IPS DF 19.7 (cell line): ENCODE measurements around the gene CBX2.
A peak's percentile ranks its signal among the peaks of the same experiment; 100 is the strongest.

ENCODE experiments used
- DNase-seq: peaks from one replicate; pipeline ENCODE4 v3.0.0-alpha.2; 2013; ENCODE audit warnings: low read depth, low spot score

CBX2 gene

DNA sequence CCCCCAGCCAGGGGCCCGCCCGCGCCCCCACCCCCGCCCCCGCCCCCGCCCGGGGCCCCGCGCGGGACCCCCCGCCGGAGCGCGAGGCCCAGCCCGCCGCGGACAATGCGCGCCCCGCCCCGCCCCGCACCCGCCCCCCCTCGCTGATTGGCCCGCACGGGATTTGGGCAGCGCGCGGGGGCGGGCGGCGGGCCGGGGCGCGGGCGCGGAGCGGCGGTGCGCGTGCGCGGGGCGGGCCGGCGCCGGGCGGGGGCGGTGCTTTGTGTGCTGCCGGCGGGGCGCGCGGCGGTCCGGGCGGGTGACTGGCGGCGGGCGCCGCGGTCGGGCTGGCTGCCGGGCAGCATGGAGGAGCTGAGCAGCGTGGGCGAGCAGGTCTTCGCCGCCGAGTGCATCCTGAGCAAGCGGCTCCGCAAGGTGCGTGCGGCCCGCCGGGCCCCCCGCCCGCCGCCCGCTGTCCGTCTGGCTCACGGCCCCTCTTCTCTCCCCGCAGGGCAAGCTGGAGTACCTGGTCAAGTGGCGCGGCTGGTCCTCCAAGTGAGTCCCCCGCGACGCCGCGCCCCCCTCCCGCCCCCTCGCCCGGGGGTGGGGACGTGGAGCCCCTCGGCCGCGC lies at the start of gene CBX2:
Gene CBX2, plus strand, starts transcription at position 255 of the 610 bp plus-strand sequence. Its CDS starts 88 bp downstream, at position 343.
- no peak for DNase-seq

DNA sequence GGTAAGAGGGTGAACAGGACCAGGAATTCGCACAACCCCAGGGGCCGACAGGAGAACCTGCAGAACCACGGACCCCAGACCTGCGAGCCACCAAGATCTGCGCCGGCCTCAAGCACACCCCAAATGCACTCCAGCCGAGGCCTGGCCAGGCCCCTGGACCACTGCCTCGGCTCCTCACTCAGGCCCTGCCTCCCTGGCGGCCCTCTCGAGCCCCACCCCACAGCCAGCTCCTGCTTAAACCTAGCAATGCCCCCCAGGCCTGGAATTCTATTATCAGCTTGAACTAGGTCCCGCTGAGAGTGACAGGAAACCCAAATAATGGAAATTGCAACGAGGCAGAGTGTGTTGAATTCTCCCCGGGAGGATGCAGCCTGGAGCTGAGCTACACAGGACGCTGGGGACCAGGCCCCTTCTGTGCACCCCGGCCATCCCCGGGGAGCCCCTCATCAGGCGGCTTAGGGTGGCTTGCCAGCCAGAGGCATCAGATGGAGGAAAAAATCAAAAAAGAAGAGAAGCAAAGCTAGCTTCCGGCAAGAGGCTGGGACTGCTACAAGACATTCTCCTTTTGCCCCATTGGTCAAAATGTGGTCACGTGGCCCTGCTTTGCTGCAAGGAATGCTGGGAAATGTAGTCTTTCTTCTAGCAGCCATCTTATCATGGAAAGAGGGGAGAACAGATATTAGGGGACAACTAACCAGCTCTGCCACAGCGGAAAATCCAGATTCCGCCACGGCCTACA lies 49.6 kb upstream of the CBX2 start:
- DNase-seq: peak; percentile 82

DNA sequence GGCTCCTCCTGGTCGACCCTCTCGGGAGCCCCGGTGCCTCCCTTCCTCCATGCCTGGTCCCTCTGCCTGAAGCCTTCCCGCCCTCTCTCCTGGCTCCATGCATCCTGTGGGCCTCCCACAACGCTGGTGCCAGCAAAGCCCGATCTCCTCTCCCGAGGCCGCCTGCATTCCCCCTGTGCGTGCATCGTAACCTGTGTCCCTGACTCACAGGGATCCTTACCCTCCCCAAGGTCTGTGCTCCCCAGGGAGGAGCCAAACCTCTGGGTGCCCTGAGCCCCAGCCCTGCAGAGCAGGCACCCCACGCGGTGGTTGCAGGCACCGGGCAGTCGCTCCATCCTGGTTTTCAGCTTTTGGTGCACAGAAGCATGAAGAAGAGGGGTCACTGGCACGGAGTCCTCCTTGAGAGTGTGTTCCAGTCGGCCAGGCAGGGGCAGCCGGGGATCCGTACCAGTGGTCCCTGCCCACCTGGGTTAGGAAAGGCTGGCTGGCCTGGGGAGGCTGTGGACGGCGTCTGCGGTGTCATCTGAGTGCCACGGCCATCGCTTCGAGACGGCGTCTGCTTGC lies 49.0 kb upstream of the CBX2 start:
- DNase-seq: no peak

DNA sequence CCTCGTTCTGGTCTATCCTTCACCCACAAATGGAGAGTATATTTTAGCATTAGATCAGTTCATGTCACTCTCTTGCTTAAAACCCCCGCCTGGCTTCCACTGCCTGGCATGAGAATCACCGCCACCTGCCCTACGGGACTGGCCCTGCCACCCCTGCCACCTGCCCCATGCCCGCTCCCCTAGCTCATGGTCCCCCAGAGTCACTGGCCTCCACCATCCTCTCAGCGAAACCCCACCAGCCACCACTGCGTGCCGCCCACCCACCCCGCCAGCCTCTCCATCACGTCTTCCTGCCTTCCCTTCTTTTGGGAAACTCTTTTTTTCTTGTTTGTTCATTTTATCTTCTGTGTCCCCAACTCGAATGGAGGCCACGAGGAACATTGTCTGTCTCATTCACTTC lies 48.2 kb upstream of the CBX2 start:
- no peak for DNase-seq

DNA sequence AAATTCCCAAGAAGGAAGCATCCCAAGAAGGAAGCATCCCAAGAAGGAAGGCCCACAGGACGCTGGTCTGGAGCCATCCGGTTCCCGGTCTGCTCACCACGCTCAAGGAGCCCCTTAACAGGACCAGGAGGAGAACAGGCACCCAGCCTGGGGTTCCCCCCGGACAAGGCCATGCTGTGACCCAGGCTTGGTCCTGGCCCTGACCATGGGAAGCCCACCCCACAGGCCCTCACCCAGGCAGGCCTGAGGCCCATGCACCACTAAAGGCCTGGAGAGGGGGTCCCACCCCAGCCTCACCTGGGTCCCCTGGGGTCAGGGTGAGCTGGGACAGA lies 47.5 kb upstream of the CBX2 start:
- DNase-seq: no peak

DNA sequence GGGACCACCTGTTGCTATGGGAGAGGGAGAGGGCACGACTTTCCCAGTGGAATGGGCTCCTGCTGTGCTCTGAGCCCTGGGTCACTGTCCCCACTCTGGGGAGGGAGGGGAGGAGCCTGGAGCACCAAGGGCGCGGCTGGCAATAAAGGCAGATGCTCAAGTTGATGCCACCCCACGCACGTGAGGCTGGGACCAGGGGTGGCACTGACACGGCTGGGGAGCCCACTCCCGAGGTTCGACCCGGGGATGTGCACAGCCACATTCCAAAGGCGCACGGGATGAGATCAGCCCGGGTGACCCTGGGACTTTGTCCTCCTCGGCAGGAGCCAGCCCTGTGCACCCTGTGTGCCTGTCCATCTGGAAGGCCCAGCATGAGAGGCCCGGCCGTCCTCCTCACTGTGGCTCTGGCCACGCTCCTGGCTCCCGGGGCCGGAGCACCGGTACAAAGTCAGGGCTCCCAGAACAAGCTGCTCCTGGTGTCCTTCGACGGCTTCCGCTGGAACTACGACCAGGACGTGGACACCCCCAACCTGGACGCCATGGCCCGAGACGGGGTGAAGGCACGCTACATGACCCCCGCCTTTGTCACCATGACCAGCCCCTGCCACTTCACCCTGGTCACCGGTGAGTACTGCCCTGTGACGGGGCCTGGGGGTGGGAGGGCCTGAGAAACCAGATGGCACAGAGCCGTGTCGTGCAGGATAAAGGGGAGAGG lies 47.0 kb upstream of the CBX2 start, which contains the start of gene ENPP7:
Gene ENPP7, plus strand, starts transcription at position 175 of the 715 bp plus-strand sequence. Its CDS starts 197 bp downstream, at position 372.
- DNase-seq: no peak

DNA sequence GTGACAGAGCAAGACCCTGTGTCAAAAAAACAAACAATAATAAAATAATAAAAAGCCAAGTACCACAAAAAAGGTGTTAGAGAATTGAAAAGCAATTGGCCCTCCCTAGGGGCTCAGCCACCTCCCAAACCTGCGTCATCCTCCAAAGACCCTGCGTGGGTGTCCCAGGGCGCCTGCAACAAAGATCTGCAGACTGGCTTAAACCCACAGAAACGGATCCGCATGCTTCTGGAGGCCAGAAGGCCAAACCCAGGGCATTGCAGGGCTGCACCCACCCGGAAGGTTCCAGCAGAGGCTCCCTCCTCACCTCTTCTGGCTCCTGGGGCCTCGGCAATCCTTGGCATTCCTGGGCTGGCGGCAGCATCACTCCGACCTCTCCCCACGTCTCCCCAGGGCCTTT lies 45.7 kb upstream of the CBX2 start:
- no peak for DNase-seq

DNA sequence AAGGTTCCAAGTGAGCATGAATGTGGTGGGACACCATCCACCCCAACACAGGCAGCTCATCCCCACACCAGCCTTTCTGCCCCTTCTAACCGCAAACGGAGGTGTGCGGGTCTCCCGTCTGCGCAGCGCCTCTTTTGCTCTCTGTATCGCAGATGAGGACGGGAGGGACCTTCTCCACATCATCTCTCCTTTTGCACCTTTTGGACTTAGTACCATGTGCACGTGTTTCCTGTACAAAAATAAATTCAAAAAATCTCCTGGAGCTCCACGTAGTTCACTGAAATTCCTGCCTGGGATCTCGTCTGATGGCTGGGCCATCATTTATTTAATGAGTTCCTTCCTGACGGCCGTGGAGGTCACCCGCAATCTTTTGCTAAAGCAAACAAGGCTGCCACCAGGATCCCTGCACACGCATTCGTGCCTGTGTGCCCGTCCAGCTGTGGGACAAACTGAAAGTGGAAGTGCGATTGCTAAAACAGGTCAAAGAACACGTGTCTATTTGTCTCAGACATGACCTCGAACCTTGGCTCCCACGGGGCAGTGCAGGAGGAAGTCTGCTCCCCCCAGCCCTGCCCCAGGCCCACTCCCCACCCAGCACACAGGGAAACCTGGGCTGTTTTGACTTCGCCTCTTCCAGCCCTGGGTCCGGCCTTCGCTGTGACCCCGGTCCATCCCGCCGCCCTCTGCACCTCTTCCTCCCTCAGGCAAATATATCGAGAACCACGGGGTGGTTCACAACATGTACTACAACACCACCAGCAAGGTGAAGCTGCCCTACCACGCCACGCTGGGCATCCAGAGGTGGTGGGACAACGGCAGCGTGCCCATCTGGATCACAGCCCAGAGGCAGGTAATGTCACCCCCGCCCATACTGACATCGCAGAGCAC lies 44.9 kb upstream of the CBX2 start:
- no peak for DNase-seq

DNA sequence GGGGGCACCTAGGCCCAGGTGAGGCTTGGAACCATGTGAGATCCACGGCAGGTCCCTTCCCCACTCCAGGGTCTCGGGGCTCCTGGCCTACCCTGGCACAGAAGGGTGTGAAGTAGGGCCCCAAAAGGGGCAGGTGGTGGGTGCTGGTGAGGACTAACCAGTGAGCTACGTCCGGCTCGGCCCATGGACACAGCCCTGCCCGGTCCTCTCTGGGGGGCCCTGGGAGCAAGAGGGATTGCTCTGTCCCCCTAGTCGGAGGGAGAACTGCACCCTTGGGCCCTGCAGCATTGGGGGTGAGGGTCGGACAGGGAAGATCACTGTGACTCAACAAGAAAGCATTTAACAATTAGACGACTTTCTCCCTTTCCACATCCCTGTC lies 44.3 kb upstream of the CBX2 start:
- no peak for DNase-seq

DNA sequence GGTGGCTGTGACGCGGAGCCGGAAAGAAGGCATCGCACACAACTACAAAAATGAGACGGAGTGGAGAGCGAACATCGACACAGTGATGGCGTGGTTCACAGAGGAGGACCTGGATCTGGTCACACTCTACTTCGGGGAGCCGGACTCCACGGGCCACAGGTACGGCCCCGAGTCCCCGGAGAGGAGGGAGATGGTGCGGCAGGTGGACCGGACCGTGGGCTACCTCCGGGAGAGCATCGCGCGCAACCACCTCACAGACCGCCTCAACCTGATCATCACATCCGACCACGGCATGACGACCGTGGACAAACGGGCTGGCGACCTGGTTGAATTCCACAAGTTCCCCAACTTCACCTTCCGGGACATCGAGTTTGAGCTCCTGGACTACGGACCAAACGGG lies 42.9 kb upstream of the CBX2 start:
- no peak for DNase-seq

DNA sequence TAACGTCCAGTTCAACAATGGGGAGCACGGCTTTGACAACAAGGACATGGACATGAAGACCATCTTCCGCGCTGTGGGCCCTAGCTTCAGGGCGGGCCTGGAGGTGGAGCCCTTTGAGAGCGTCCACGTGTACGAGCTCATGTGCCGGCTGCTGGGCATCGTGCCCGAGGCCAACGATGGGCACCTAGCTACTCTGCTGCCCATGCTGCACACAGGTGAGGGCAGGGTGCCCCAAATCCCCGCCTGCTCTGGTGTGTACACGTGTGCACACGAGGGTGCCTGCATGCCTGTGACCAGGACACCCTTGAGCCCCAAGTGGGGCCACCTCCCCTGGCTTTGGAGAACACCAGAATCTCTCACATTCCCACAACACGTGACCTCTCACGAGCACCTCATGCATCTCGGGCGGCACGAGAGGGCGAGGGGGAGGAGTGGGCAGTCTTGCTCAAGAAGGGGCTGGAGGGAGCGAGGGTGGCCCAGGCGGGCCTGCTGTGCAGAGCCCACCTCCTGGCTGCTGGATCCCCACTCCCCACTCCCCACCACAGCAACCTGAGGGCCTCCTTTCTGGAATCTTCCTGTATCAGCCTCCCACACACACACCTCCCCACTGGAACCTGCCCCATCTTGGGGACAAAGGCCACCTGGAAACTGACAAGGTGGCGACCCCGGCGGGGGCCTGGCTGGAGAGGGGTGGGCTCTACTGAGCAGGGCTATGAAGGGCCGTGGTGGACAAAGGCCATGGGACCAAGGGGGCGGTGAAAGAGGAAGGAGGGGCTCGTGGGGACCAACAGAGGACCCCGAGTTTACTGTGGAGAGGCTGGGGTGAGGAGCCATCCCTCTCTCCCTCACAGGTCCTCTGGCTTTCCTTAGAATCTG lies 40.7 kb upstream of the CBX2 start:
- no peak for DNase-seq

DNA sequence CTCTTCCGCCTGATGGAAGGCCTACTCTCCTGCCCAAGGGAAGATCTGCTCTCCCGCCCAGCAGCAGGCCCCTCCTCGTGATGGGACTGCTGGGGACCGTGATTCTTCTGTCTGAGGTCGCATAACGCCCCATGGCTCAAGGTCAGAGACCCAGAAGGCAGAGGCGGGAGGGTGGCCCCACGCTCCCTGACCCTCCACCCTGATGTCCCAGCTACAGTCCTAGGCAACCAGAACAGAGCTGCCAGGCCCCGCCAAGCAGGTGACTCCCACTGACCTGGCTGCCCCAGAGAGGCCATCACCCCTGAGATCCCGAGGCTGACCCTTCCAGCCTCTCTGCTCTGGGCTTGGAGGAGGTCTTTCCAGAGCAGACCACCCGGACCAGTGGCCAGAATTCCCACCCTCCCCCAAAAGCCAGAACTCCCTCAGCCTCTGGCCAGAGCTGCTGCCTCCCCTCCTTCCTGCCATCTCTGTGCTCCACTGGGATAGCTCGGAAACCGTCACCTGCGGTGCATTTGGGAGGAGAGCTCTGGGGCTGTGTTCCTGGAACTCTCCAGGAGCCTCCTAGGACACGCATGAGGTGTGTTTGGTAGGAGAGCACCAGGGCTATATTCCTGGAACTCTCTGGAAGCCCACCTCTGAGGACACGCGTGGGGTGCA lies 39.9 kb upstream of the CBX2 start:
- no peak for DNase-seq

DNA sequence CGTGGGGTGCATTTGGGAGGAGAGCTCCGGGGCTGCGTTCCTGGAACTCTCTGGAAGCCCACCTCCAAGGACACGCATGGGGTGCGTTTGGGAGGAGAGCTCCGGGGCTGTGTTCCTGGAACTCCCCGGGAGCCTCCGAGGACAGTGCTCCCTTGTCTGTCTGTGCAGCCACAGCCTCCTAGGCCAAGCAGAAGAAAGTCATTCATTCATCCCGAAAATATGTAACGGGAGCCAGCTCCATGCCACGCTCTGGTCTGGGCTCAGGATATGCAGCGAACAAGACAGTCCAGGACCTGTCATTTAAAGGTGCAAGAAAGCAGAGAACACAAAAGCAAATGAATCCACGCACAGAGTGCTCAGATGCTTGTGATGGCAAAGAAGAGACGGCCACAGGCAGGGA lies 39.3 kb upstream of the CBX2 start:
- DNase-seq: no peak

DNA sequence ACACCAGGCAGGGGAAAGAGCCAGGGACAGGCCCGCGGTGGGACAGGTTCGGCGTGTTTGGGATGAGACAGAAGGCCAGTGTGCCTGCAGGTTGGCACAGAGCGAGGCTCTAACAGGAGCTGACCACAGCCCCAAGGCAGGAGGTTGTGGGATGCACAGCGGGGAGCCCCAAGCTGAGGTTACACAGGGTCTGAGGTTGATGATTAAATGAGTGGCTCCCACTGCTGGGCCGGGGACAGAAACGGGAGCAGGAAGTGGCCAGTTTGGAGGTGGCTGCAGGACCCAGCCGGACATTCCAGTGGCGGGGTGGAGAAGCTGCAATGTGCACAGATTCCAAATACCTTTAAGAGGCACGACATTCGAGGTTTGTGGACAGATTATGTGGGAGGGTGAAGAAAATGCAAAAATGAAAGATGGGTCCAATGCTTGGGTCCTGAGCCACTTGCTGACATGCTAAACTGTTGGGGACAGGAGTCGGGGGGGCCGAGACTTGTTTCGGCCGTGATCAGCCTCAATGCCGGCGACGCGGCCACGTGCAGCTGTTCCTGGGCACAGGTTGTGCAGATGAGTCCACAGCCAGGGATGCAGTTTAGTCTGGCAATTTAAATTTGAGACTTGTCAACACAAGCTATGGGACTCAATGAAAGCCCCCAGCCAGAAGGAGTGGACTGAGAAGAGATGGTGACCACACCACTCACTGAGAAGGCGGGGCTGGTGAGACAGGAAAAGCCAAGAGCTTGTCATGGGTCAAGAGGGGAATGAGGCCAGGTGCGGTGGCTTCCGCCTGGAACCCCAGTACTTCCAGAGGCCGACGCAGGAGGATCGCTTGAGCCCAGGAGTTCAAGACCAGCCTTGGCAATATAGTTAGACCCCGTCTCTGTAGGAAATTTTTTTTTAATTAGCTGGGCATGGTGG lies 38.5 kb upstream of the CBX2 start:
- DNase-seq: no peak

DNA sequence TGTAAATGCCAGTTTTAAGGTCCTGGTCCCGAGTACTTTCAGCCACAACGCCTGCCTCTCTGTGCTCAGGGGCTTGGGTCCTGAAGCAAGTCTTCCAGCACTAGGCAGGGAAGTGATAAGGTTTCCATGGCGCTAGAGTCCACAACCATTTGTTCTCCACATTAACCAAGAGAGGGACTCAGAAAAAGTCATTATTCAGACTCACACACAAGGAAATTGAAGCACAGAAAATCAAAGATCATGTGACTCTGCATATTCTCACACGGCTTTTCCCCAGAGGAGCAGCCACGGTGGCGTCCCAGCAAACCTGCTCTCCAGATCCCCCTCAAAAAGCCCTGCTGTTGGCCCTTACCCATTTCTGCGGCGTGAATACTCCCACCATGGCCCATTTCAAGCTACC lies 37.5 kb upstream of the CBX2 start:
- no peak for DNase-seq

DNA sequence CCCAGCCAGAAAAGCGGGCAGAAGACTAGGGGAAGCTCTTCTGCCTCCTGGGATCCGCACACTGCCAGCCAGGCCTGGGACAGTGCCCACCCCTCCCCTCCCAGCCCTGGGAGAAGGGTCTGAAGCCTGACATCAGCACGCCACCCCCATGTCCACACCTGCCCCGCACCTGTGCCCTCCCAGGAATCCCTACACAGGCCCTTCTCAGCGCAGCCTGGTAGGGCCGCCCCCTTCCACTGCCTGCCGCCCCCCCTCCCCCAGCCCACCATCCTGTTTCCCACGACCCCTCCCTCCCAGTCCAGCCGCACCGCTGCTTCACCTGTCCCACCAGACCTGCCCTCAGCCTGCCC lies 36.6 kb upstream of the CBX2 start:
- DNase-seq: no peak

DNA sequence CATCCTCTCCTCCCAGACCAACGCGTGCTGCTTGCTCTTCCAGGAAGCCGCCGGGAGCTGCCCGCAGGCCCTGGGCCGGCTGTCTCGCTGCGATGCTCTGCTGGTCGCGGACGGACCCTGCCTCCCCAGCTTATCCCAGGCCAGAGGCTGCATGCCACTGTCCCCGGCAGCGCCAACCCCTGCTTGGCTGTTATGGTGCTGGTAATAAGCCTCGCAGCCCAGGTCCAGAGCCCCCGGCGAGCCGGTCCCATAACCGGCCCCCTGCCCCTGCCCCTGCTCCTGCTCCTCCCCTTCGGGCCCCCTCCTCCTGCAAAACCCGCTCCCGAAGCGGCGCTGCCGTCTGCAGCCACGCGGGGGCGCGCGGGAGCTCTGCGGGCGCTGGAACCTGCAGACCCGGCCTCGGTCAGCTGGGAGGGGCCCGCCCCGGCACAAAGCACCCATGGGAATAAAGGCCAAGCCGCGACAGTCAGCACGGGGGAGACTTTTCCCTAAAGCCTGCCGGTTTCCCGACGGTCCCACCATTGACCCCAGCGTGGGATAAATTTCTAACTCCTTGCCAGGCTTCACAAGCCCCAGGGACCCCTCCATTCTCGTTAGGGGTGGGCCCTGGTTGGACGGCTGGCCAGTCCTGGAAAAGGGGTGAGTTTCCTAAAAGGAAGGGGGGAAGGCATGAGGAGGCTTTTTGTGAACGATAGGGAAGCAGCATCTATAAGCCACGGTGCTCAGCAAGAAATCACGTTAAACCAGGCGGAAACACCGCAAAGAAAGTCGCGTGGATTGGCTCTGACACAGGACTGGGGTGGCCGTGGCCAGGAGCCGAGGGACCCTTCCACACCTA lies 36.0 kb upstream of the CBX2 start:
- DNase-seq: peak; percentile 17

DNA sequence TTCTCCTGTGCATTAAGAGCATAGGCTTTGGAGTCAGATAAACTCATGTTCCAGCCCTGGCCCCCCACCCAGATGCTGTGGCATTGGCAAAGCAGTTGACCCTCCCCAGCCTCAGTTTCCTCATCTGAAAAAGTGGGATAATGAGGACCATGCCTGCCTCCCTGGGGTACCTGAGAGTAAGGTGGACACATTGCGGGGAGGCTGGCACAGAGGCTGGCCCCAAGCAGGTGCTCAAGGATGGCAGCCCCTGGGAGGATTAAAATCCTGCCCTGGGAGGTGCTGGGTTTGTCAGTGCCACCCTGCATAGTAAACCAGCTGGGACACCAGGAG lies 35.4 kb upstream of the CBX2 start:
- no peak for DNase-seq
